ENCODE results near the gene ABCA2. TPM values are rescaled to one million over a fixed set of nuclear protein-coding genes. Genes with fewer than 3 reads are reported as not detected.

The ABCA2 gene
- total RNA-seq, 3 donors from 2014 or later = 17.0 to 30.6 (median 18.9) TPM

GRCh38 chr9:137031904-137032640 lies 4.0 kb upstream of the ABCA2 start, which contains the start of gene FUT7:
FUT7 (minus strand) TSS chr9:137032088; CDS start chr9:137031991, 97 bp downstream.
- peaks cover 19% of the 10 kb centered on the region in 2 donors for H3K4me1 ChIP-seq

GRCh38 chr9:137030538-137031527 lies 2.8 kb upstream of the ABCA2 start:
- H3K4me1 ChIP-seq = peaks cover 21 to 31% of the 10 kb centered on the region in 2 donors
- no peak for TF ChIP-seq POLR2A (IDR thresholded peaks at IDR 0.05)
- H3K36me3 ChIP-seq = no peaks in the 10 kb centered on the region
- no peaks in the 10 kb centered on the region for H3K9me3 ChIP-seq
- no peaks in the 10 kb centered on the region for H3K27me3 ChIP-seq
- intact Hi-C loops (cut with DNase I; ENCODE audit: low total_unique reads) = no loop called here
- H3K27ac ChIP-seq = no peak overlapping the region
- H3K4me3 ChIP-seq = no peak overlapping the region
- no peak for DNase-seq (ENCODE audit: low spot score in 2 of 2)

More at GRCh38 chr9:137031904-137032640, 4.0 kb upstream of the ABCA2 start, which contains the start of gene FUT7:
- no peak for DNase-seq (ENCODE audit: low spot score in 2 of 2)
- Histone ChIP-seq H3K4me3 (peak within 1 kb of the TSS in 1 of 3 donors; percentile 8), H3K27me3 (no peaks in the 10 kb centered on the region), H3K9me3 (no peaks in the 10 kb centered on the region), H3K36me3 (no peaks in the 10 kb centered on the region), H3K27ac (no peak within 1 kb of the TSS)
- intact Hi-C loops (cut with DNase I; ENCODE audit: low total_unique reads) = no loop called here
- TF ChIP-seq POLR2AphosphoS5 (IDR thresholded peaks at IDR 0.05) = no peak
- no peak for TF ChIP-seq POLR2A (IDR thresholded peaks at IDR 0.05)
- no peak for TF ChIP-seq CTCF (IDR thresholded peaks at IDR 0.05)

GRCh38 chr9:137030006-137030405 lies 2.0 kb upstream of the ABCA2 start:
- Histone ChIP-seq H3K9me3 (no peaks in the 10 kb centered on the region), H3K4me3 (no peak overlapping the region), H3K4me1 (peaks cover 20 to 35% of the 10 kb centered on the region in 2 donors), H3K36me3 (no peaks in the 10 kb centered on the region), H3K27ac (no peak overlapping the region), H3K27me3 (no peaks in the 10 kb centered on the region)
- TF ChIP-seq POLR2AphosphoS5 (IDR thresholded peaks at IDR 0.05) (no peak), POLR2A (IDR thresholded peaks at IDR 0.05) (no peak), CTCF (IDR thresholded peaks at IDR 0.05) (no peak)
- intact Hi-C loops (cut with DNase I; ENCODE audit: low total_unique reads) = no loop called here
- DNase-seq (ENCODE audit: low spot score in 2 of 2) = no peak

- intact Hi-C loops (cut with DNase I; ENCODE audit: low total_unique reads) = no loop called here
- no peaks in the 10 kb centered on the region for H3K27me3 ChIP-seq
- no peak for TF ChIP-seq POLR2AphosphoS5 (IDR thresholded peaks at IDR 0.05)
- TF ChIP-seq CTCF (IDR thresholded peaks at IDR 0.05) = peak; percentile 60 to 84 (median 76)
- peaks cover 12 to 27% of the 10 kb centered on the region in 2 donors for H3K4me1 ChIP-seq
- H3K36me3 ChIP-seq = no peaks in the 10 kb centered on the region
- H3K27ac ChIP-seq = no peak overlapping the region
- no peaks in the 10 kb centered on the region for H3K9me3 ChIP-seq
- H3K4me3 ChIP-seq = peak overlapping the region; percentile 49 to 88 (median 66)
- peak in 1 of 2 donors; percentile 69 for DNase-seq (ENCODE audit: low spot score in 2 of 2)
These were observed 1.3 kb upstream of the ABCA2 start for GRCh38 chr9:137029058-137029936.

Data from breast epithelium (tissue), 4 donors.